WERI-Rb-1 (cell line): ENCODE data around the gene PACSIN3.

Experiments used
- DNase-seq: peaks from one replicate; pipeline ENCODE4 v3.0.0-alpha.2; 2020
- H3K27ac ChIP-seq: fragments of 250-450 bp; sonication (Bioruptor Pico); 2 replicates; pipeline ENCODE4 v1.5.1; 2020; ENCODE audit warnings: mild to moderate bottlenecking, moderate library complexity
- H3K27me3 ChIP-seq: fragments of 250-450 bp; sonication (Bioruptor Pico); 2 replicates; pipeline ENCODE4 v1.5.1; 2021; ENCODE audit warnings: mild to moderate bottlenecking, low read depth, moderate library complexity; ENCODE audit not compliant: insufficient read depth, severe bottlenecking
- H3K36me3 ChIP-seq: fragments of 250-450 bp; sonication (Bioruptor Pico); 2 replicates; pipeline ENCODE4 v1.5.1; 2020; ENCODE audit warnings: mild to moderate bottlenecking, moderate library complexity
- H3K4me3 ChIP-seq: 2 replicates; pipeline ENCODE4 v1.5.1; 2011; ENCODE audit warnings: low read depth, mild to moderate bottlenecking, control low read depth, low read length
- H3K9me3 ChIP-seq: fragments of 250-450 bp; sonication (Bioruptor Pico); 2 replicates; pipeline ENCODE4 v1.5.1; 2021; ENCODE audit warnings: mild to moderate bottlenecking, moderate library complexity; ENCODE audit not compliant: severe bottlenecking
- TF ChIP-seq, protein P1 (sequence below): IDR thresholded peaks from 2 replicates; pipeline ENCODE4 v1.5.1; 2011; ENCODE audit warnings: low read depth, mild to moderate bottlenecking, control low read depth, inconsistent platforms, low read length

Gene PACSIN3

DNA sequence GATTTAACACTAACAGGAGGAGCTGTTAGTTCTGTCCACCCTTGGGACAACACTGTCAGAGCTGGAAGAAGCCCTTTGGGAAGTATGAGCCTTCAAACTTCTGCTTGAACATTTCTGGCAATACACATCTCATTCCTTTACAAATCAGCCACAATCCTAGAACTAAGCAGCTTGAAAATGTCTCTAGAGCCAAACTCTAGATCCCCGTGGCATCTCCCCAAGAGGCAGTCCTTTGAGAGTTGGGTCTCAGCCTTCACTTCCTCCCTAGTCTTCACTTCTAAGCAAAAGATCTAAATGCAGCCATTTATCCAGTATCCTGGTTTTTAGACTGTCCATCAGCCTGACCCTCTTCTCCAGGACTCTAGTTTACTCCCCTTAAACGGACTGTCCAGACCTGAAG, 36.5 kb downstream of the PACSIN3 start:
- DNase-seq = no peak
- no peaks in the 10 kb centered on the region for H3K9me3 ChIP-seq
- TF ChIP-seq, protein P1, sequence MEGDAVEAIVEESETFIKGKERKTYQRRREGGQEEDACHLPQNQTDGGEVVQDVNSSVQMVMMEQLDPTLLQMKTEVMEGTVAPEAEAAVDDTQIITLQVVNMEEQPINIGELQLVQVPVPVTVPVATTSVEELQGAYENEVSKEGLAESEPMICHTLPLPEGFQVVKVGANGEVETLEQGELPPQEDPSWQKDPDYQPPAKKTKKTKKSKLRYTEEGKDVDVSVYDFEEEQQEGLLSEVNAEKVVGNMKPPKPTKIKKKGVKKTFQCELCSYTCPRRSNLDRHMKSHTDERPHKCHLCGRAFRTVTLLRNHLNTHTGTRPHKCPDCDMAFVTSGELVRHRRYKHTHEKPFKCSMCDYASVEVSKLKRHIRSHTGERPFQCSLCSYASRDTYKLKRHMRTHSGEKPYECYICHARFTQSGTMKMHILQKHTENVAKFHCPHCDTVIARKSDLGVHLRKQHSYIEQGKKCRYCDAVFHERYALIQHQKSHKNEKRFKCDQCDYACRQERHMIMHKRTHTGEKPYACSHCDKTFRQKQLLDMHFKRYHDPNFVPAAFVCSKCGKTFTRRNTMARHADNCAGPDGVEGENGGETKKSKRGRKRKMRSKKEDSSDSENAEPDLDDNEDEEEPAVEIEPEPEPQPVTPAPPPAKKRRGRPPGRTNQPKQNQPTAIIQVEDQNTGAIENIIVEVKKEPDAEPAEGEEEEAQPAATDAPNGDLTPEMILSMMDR = no peak
- H3K4me3 ChIP-seq = no peak overlapping the region
- no peaks in the 10 kb centered on the region for H3K27me3 ChIP-seq
- H3K27ac ChIP-seq = no peak overlapping the region
- no peaks in the 10 kb centered on the region; the same call in 1 of the 2 replicates for H3K36me3 ChIP-seq

DNA sequence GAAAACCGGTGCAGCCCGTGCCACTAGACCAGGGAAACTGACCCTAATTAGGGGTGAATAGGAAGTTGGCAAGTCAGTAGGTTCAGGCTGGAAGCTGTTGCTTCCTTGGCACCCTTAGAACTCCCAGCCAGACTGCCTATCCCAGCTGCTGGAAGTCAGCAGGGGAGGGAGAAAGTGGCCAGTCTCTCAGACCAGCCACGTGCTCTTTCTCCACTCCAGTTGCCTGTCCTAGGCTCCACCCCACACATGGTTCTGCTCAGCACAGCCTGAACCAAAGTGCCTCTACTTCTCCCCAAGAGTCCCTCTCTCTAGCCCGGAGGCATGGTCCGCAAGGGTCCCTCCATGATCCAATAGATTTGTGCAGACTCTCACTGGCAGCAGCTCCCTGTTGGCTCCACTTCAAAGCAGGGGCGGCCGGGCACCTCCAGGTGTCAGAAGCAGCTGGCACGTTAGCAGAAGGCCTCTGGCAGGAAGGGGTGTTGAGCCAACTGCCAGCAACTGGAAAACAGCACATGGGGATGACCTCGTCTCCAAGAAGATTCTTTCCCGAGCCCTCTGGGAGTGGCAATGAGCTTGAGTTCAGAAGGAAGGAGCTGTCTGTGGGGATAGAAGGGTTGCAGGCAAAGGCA, 37.2 kb downstream of the PACSIN3 start:
- no peak for DNase-seq
- Histone ChIP-seq H3K36me3 (no peaks in the 10 kb centered on the region; the same call in 1 of the 2 replicates), H3K27ac (no peak overlapping the region), H3K27me3 (no peaks in the 10 kb centered on the region), H3K9me3 (no peaks in the 10 kb centered on the region), H3K4me3 (no peak overlapping the region)
- TF ChIP-seq, protein P1 = no peak

GRCh38 chr11:47148270-47148669, 38.0 kb downstream of the PACSIN3 start:
- Histone ChIP-seq H3K27ac (no peak overlapping the region), H3K4me3 (no peak overlapping the region), H3K36me3 (no peaks in the 10 kb centered on the region; the same call in 1 of the 2 replicates), H3K27me3 (no peaks in the 10 kb centered on the region), H3K9me3 (no peaks in the 10 kb centered on the region)
- TF ChIP-seq, protein P1 = no peak
- DNase-seq = no peak

DNA sequence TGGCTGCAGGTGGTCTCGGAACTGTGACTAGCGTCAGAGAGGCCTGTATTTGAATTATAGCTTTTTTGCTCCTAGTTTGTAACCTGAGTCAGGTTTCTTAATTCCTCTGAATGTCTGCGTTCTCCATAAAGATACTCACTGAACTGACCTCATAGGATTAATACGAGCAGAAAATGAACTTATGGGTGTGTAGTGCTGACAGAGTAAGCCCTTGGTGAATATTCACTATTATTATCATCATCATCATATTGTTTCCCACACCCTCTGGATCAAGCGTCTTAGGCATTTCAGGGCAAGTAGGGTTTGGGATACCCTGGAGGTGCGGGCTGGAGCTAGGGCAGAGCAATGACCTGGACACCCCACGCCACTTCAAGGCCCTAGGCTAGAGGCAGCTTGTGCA, 38.6 kb downstream of the PACSIN3 start:
- H3K27ac ChIP-seq = no peak overlapping the region
- no peaks in the 10 kb centered on the region for H3K27me3 ChIP-seq
- no peaks in the 10 kb centered on the region; the same call in 1 of the 2 replicates for H3K36me3 ChIP-seq
- no peaks in the 10 kb centered on the region for H3K9me3 ChIP-seq
- DNase-seq = no peak
- no peak overlapping the region for H3K4me3 ChIP-seq
- TF ChIP-seq, protein P1 = no peak

DNA sequence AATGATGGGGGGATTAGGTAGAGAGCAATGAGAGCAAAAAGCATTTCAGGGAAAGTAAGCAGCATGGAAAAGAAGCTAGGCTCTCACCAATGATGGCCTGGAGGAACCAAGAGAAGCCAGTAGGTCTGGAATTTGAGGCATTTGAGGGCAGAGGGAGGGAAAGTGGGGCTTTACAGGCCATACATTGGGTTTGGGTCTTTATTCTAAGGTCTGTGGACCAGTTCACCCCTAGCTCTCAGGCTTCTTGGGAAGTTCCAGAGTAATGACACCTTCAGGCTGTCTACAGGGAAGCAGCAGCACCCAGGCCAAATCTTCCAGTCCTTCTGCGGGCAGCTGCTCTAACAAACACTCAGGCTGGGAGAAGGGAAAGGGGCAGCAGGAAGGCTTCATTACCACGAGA, 39.0 kb downstream of the PACSIN3 start:
- Histone ChIP-seq H3K9me3 (no peaks in the 10 kb centered on the region), H3K27ac (no peak overlapping the region), H3K4me3 (no peak overlapping the region), H3K36me3 (no peaks in the 10 kb centered on the region; the same call in 1 of the 2 replicates), H3K27me3 (no peaks in the 10 kb centered on the region)
- TF ChIP-seq, protein P1 = no peak
- no peak for DNase-seq

GRCh38 chr11:47144541-47144940, 41.7 kb downstream of the PACSIN3 start:
- Histone ChIP-seq H3K27ac (no peak overlapping the region), H3K27me3 (no peaks in the 10 kb centered on the region), H3K9me3 (no peaks in the 10 kb centered on the region), H3K36me3 (no peaks in the 10 kb centered on the region; the same call in 1 of the 2 replicates), H3K4me3 (no peak overlapping the region)
- TF ChIP-seq, protein P1 = no peak
- no peak for DNase-seq
